ENCODE data around the gene CATSPER4. TPM values are rescaled to one million over a fixed set of nuclear protein-coding genes. Genes with fewer than 3 reads are reported as not detected.
"Not testable (repeated sequence)": the region's sequence is repeated elsewhere in the genome, so short reads cannot be mapped to it uniquely, and the experiment has no call there.

Gene CATSPER4
- total RNA-seq, 4 donors from 2014 or later: not detected

DNA sequence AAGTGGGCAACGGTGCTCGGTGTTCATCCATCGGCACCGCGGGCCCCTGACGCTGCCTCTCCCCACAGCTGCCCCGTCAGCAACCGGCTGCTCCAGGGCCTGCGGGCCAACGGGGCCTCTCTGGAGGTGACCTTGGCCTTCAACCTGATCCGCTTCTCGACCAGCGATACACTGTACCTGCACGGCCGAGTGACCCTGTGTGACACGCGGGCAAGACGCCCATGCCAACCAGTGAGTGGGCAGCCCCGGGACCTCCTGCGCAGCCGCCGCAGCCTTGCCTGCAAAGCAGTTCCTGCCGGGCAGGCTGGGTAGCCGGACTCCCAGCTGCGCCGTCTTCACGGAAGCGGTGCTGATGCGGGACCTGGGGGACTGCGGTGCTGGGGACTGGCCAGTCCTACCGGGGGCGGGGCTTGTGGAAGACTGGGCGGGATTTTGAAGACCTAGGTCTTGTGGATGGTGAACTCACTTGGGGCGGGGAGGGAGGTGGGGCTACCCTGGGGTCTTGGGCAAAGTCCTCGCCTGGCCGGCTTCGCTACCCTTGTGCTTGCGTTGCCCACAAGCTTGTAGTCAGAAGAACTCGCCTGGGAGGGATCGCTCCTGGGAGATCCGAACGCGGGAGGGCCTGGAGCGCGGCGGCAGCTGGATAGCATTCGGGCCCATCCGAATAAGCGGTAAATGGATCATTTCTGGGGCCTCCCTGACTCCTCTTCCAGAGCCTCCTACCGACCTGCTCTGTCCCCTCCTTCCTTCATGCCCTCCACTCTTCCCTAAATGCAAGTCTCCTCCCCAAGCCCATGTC is 34.8 kb downstream of the CATSPER4 start:
- DNase-seq: peak; percentile 41 to 89 (median 89)
- peak overlapping the region; percentile 24 to 57 (median 43) for H3K4me3 ChIP-seq
- no peaks in the 10 kb centered on the region for H3K9me3 ChIP-seq
- H3K27me3 ChIP-seq: no peaks in the 10 kb centered on the region
- H3K27ac ChIP-seq: peak overlapping the region in 1 of 4 donors; percentile 21
- TF ChIP-seq, protein P1, sequence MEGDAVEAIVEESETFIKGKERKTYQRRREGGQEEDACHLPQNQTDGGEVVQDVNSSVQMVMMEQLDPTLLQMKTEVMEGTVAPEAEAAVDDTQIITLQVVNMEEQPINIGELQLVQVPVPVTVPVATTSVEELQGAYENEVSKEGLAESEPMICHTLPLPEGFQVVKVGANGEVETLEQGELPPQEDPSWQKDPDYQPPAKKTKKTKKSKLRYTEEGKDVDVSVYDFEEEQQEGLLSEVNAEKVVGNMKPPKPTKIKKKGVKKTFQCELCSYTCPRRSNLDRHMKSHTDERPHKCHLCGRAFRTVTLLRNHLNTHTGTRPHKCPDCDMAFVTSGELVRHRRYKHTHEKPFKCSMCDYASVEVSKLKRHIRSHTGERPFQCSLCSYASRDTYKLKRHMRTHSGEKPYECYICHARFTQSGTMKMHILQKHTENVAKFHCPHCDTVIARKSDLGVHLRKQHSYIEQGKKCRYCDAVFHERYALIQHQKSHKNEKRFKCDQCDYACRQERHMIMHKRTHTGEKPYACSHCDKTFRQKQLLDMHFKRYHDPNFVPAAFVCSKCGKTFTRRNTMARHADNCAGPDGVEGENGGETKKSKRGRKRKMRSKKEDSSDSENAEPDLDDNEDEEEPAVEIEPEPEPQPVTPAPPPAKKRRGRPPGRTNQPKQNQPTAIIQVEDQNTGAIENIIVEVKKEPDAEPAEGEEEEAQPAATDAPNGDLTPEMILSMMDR (IDR thresholded peaks at IDR 0.05): no peak
- peak; percentile 38 to 50 for TF ChIP-seq POLR2A (IDR thresholded peaks at IDR 0.05)
- peaks cover 0 to 20% (median 0%) of the 10 kb centered on the region in 4 donors for H3K4me1 ChIP-seq
- H3K36me3 ChIP-seq: no peaks in the 10 kb centered on the region

DNA sequence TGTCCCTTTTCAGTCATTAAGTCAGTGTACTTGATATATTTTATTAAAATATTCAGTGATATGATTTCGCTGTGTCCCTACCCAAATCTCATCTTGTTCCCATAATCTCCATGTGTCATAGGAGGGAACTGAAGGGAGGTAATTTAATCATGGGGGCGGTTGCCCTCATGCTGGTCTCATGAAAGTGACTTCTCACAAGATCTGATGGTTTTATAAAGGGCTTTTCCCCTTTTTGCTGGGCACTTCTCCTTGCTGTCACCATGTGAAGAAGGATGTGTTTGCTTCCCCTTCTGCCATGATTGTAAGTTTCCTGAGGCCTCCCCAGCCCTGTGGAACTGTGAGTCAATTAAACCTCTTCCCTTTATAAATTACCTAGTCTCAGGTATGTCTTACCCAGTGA is 40.3 kb downstream of the CATSPER4 start:
- H3K27me3 ChIP-seq, H3K27ac ChIP-seq, H3K4me3 ChIP-seq, H3K36me3 ChIP-seq, H3K9me3 ChIP-seq, H3K4me1 ChIP-seq, DNase-seq: not testable (repeated sequence)

GRCh38 chr1:26233903-26234643 is 43.7 kb downstream of the CATSPER4 start, which contains the start of gene CEP85:
CEP85 (plus strand) TSS chr1:26234200; CDS start chr1:26239784, 5,584 bp downstream.
- no peaks in the 10 kb centered on the region for H3K27me3 ChIP-seq
- TF ChIP-seq POLR2A (IDR thresholded peaks at IDR 0.05): peak; percentile 86 to 92
- TF ChIP-seq, protein P1 (IDR thresholded peaks at IDR 0.05): peak; percentile 78 to 92 (median 88)
- peaks cover 0 to 6% (median 2%) of the 10 kb centered on the region in 4 donors for H3K4me1 ChIP-seq
- peak within 1 kb of the TSS; percentile 58 to 75 (median 65) for H3K4me3 ChIP-seq
- no peaks in the 10 kb centered on the region for H3K36me3 ChIP-seq
- peak within 1 kb of the TSS; percentile 80 to 95 (median 87) for H3K27ac ChIP-seq
- peak; percentile 98 to 99 (median 99) for DNase-seq
- H3K9me3 ChIP-seq: no peaks in the 10 kb centered on the region

GRCh38 chr1:26234644-26235370 is 44.4 kb downstream of the CATSPER4 start:
- no peaks in the 10 kb centered on the region for H3K9me3 ChIP-seq
- no peak for DNase-seq
- TF ChIP-seq, protein P1 (IDR thresholded peaks at IDR 0.05): no peak
- TF ChIP-seq POLR2A (IDR thresholded peaks at IDR 0.05): no peak
- peaks cover 0 to 6% (median 2%) of the 10 kb centered on the region in 4 donors for H3K4me1 ChIP-seq
- H3K27me3 ChIP-seq: no peaks in the 10 kb centered on the region
- H3K4me3 ChIP-seq: peak overlapping the region; percentile 58 to 75 (median 65)
- H3K36me3 ChIP-seq: no peaks in the 10 kb centered on the region
- peak overlapping the region; percentile 80 to 95 (median 87) for H3K27ac ChIP-seq

DNA sequence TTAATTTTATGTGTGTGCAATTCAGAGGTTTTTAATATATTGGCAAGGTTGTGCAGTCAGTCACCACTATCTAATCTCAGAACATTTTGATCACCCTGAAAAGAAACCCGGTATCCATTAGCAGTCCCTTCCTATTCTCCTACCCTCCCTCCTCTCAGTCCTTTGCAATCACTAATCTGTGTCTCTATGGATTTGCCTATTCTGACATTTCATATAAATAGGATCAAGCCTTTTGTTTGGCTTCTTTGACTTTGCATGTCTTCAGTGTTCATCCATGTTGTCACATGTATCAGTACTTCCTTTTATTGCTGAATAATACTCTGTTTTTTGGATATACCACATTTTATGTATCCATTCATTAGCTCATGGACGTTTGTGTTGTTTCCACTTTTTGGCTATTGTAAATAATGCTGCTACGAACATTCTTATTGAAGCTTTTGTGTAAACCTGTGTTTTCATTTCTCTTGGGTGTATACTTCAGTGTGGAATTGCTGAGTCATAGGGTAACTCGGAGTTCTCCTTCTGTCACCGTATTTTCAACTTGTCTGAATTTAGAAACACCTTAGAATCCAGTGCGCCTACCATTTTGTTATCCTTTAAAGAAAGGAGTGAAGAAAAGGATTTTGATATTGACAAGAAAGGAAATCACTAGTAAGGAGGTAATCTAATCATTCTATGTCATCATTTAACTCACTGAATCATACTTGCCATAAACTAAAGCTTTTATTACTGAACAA is 47.0 kb downstream of the CATSPER4 start:
- DNase-seq: no peak
- no peaks in the 10 kb centered on the region for H3K27me3 ChIP-seq
- TF ChIP-seq POLR2A (IDR thresholded peaks at IDR 0.05): no peak
- TF ChIP-seq, protein P1 (IDR thresholded peaks at IDR 0.05): no peak
- H3K36me3 ChIP-seq: no peaks in the 10 kb centered on the region
- H3K4me1 ChIP-seq: peaks cover 0 to 6% (median 2%) of the 10 kb centered on the region in 4 donors
- no peak overlapping the region for H3K27ac ChIP-seq
- no peak overlapping the region for H3K4me3 ChIP-seq
- H3K9me3 ChIP-seq: no peaks in the 10 kb centered on the region
